ENCODE results near the gene EPHB1. TPM values are rescaled to one million over a fixed set of nuclear protein-coding genes. Genes with fewer than 3 reads are reported as not detected.

The EPHB1 gene
- total and polyA plus RNA-seq, 4 donors, result 0.23 to 1.7 (median 0.52) TPM

DNA sequence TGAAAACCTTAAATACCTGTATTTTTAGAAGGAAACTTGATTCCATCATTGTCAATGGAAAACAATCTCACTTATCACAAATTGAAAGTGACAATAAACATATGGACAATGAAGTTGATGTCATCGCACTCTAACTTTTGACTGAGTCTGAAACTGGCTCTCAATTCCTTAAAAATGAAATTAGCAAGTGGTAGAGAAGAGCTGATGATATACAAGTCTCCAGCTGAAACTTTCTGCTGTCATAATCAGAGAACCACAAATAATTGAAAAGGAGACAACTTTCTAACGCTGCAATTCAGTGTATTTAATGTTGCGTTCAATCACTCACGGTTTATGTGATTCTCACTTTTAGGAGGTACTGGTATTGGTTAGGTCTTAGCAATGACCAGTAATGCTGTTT lies 37.5 kb downstream of the EPHB1 start:
- H3K27me3 ChIP-seq (ENCODE audit: control insufficient read depth in 4 of 4, insufficient read depth in 4 of 4, low read length in 3 of 4), result no peaks in the 10 kb centered on the region
- TF ChIP-seq TAF1 (conservative IDR thresholded peaks at IDR 0.05) (no peak), NR2F2 (IDR thresholded peaks at IDR 0.05) (no peak), GABPA (IDR thresholded peaks at IDR 0.05 in 1 of 2, conservative IDR thresholded peaks at IDR 0.05 in 1 of 2) (no peak), CTCF (IDR thresholded peaks at IDR 0.05; ENCODE audit: low read depth, low read length, missing input control) (no peak), FOXA2 (IDR thresholded peaks at IDR 0.05) (no peak), ZBTB33 (IDR thresholded peaks at IDR 0.05) (no peak), FOXA1 (IDR thresholded peaks at IDR 0.05) (no peak), HNF4A (conservative IDR thresholded peaks at IDR 0.05) (no peak), EGR1 (IDR thresholded peaks at IDR 0.05; ENCODE audit: low read depth in 2 of 2) (no peak), HNF4G (IDR thresholded peaks at IDR 0.05) (no peak)
- TF ChIP-seq, protein P1, sequence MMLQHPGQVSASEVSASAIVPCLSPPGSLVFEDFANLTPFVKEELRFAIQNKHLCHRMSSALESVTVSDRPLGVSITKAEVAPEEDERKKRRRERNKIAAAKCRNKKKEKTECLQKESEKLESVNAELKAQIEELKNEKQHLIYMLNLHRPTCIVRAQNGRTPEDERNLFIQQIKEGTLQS (IDR thresholded peaks at IDR 0.05), result no peak
- H3K4me3 ChIP-seq (ENCODE audit: low read depth in 1 of 3, low read length in 3 of 3), result no peak overlapping the region
- H3K4me1 ChIP-seq (ENCODE audit: control insufficient read depth in 4 of 4, insufficient read depth in 4 of 4, low read length in 3 of 4), result no peaks in the 10 kb centered on the region
- no peaks in the 10 kb centered on the region for H3K9me3 ChIP-seq (ENCODE audit: control insufficient read depth in 4 of 4, low read length in 3 of 4)
- no peak overlapping the region for H3K9ac ChIP-seq (ENCODE audit: low read depth in 1 of 2, low read length in 2 of 2)
- 90% methylated on average over 4 of the region's 4 CpGs for WGBS
- no peak overlapping the region for H3K27ac ChIP-seq (ENCODE audit: low read depth in 1 of 2, low read length in 2 of 2)
- H3K36me3 ChIP-seq (ENCODE audit: control insufficient read depth in 4 of 4, insufficient read depth in 3 of 4, low read depth in 1 of 4, low read length in 3 of 4), result no peaks in the 10 kb centered on the region
- no peak for DNase-seq (ENCODE audit: low spot score)

- Histone ChIP-seq H3K4me3 (ENCODE audit: low read depth in 1 of 3, low read length in 3 of 3) (no peak overlapping the region), H3K27me3 (ENCODE audit: control insufficient read depth in 4 of 4, insufficient read depth in 4 of 4, low read length in 3 of 4) (no peaks in the 10 kb centered on the region), H3K4me1 (ENCODE audit: control insufficient read depth in 4 of 4, insufficient read depth in 4 of 4, low read length in 3 of 4) (no peaks in the 10 kb centered on the region), H3K9me3 (ENCODE audit: control insufficient read depth in 4 of 4, low read length in 3 of 4) (no peaks in the 10 kb centered on the region), H3K36me3 (ENCODE audit: control insufficient read depth in 4 of 4, insufficient read depth in 3 of 4, low read depth in 1 of 4, low read length in 3 of 4) (no peaks in the 10 kb centered on the region), H3K9ac (ENCODE audit: low read depth in 1 of 2, low read length in 2 of 2) (no peak overlapping the region), H3K27ac (ENCODE audit: low read depth in 1 of 2, low read length in 2 of 2) (no peak overlapping the region)
- TF ChIP-seq TAF1 (conservative IDR thresholded peaks at IDR 0.05), result no peak
- TF ChIP-seq GABPA (IDR thresholded peaks at IDR 0.05 in 1 of 2, conservative IDR thresholded peaks at IDR 0.05 in 1 of 2), result no peak
- TF ChIP-seq HNF4G (IDR thresholded peaks at IDR 0.05), result no peak
- TF ChIP-seq SP1 (IDR thresholded peaks at IDR 0.05), result no peak
- no peak for TF ChIP-seq FOXA1 (IDR thresholded peaks at IDR 0.05)
- no peak for TF ChIP-seq EGR1 (IDR thresholded peaks at IDR 0.05; ENCODE audit: low read depth in 2 of 2)
- TF ChIP-seq NR2F2 (IDR thresholded peaks at IDR 0.05), result no peak
- TF ChIP-seq, protein P1 (IDR thresholded peaks at IDR 0.05), result no peak
- no peak for TF ChIP-seq RAD21 (IDR thresholded peaks at IDR 0.05)
- no peak for TF ChIP-seq RXRA (IDR thresholded peaks at IDR 0.05)
- no peak for TF ChIP-seq ZBTB33 (IDR thresholded peaks at IDR 0.05)
- TF ChIP-seq REST (IDR thresholded peaks at IDR 0.05), result no peak
- no peak for TF ChIP-seq MAX (IDR thresholded peaks at IDR 0.05)
- TF ChIP-seq CTCF (IDR thresholded peaks at IDR 0.05; ENCODE audit: low read depth, low read length, missing input control), result no peak
- TF ChIP-seq JUND (IDR thresholded peaks at IDR 0.05), result no peak
- TF ChIP-seq FOXA2 (IDR thresholded peaks at IDR 0.05), result no peak
- DNase-seq (ENCODE audit: low spot score), result no peak
- WGBS, result 71% methylated on average over 5 of the region's 5 CpGs
Measured at GRCh38 chr3:134833453-134834163, 38.5 kb downstream of the EPHB1 start.
